22Rv1 (cell line): ENCODE measurements around the gene RFWD3.
A peak's percentile ranks its signal among the peaks of the same experiment; 100 is the strongest.

ENCODE experiments used
- H3K27ac ChIP-seq: fragments of 450-650 bp; 2 replicates; pipeline ENCODE4 v1.5.1; 2017
- ZFX ChIP-seq: fragments of 450-650 bp; IDR thresholded peaks from 2 replicates; pipeline ENCODE4 v1.6.1; 2017; ENCODE audit warnings: antibody characterized with exemption, borderline replicate concordance
- TF ChIP-seq, protein P1 (sequence below): fragments of 450-650 bp; IDR thresholded peaks from 2 replicates; pipeline ENCODE4 v1.5.1; 2017; ENCODE audit warnings: mild to moderate bottlenecking

The RFWD3 gene

DNA sequence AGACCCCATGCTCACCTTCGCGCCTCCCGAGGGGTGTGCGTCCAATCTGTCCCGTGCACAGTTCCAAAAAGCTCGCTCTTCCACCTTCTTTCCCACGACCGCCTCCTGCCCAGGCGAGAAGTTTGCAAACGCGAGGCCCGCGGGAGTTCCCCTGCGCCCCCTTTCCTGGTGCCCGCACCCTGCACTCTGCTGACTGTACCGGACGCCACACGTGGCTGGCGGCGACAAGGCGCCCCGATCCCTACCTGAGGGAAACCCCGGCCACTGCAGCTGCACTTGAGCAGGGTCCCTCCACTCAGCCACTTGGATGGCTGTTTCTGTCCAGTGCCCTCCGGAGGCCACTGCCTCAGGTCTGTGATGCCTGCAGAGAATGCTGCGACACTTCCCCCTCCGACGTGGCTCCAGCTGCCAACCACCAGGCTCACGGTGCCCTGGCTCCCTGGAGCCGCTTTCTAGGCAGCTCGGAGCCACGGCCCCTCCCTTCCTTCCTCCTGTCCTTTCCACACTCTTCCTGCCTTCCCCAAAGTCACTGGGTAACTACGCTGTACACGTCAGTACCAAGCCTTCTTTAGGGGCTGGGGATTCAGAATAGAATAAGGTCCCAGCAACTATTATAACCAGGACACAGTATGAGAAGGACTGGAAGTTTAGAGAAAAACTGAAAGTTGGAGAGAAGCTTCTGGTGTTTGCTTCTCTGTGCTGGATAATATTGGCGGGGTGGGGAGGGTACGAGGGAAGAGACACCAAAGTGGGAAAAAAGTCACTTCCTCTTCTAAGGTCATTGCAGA lies 34.0 kb upstream of the RFWD3 start, which contains the start of gene MLKL:
Gene MLKL (minus strand): TSS at position 425 of the 788 bp plus-strand sequence. CDS start 5,105 bp downstream, outside the sequence.
- peak within 1 kb of the TSS; percentile 33 for H3K27ac ChIP-seq
- TF ChIP-seq ZFX, result no peak
- TF ChIP-seq, protein P1, sequence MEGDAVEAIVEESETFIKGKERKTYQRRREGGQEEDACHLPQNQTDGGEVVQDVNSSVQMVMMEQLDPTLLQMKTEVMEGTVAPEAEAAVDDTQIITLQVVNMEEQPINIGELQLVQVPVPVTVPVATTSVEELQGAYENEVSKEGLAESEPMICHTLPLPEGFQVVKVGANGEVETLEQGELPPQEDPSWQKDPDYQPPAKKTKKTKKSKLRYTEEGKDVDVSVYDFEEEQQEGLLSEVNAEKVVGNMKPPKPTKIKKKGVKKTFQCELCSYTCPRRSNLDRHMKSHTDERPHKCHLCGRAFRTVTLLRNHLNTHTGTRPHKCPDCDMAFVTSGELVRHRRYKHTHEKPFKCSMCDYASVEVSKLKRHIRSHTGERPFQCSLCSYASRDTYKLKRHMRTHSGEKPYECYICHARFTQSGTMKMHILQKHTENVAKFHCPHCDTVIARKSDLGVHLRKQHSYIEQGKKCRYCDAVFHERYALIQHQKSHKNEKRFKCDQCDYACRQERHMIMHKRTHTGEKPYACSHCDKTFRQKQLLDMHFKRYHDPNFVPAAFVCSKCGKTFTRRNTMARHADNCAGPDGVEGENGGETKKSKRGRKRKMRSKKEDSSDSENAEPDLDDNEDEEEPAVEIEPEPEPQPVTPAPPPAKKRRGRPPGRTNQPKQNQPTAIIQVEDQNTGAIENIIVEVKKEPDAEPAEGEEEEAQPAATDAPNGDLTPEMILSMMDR, result no peak; the same call in 1 of the 2 replicates

DNA sequence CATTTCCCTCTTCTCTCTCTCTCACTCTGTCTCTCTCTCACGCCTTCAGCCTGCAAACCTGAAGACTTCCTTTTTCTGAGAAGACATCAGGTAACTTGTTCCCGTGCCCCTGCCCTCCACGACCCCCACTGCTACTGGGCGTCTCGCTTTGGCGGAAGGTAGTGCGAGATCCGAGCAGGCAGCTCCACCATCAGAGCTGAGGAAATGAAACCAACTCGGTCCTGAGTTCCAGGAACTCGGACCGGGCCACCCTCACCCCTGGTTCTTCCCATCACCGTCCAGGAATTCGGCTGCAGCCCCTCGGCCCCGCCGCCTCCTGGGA lies 33.4 kb upstream of the RFWD3 start:
- TF ChIP-seq, protein P1, result no peak; the same call in 1 of the 2 replicates
- no peak for TF ChIP-seq ZFX
- H3K27ac ChIP-seq, result no peak overlapping the region; the same call in 1 of the 2 replicates

DNA sequence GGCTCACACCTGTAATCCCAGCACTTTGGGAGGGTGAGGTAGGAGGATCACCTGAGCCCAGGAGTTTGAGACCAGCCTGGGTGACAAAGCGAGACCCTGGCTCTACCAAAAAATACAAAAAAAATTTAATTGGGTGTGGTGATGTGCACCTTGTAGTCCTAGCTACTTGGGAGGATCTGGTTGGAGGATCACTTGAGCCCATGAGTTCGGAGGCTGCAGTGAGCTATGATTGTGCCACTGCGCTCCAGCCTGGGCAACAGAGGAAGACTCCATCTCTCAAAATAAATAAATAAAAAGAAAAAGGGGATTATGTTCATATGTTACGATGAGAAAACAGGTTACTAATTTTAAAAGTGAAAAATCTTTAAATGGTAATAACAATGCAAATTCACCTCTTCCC lies 33.0 kb upstream of the RFWD3 start:
- no peak overlapping the region for H3K27ac ChIP-seq
- TF ChIP-seq ZFX, result no peak
- TF ChIP-seq, protein P1, result no peak

DNA sequence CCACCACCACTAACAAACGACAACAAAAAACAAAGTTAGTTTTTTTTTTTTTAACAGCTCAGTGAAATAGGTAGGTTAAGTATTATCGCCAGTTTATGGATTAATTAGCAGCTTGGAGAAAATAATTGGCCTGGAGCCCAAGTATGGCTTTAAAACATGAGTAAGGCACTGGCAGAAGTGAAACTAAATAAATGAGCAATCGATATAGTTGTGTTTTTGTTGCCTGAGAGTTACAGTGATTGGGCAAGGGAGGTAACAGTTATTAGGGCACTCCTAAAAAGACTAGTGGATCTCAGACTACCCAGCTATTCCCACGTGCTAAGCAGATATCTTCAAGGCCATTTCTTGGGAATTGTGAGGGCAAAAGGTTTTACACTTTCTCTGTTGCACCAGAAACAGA lies 31.5 kb upstream of the RFWD3 start:
- no peak overlapping the region for H3K27ac ChIP-seq
- TF ChIP-seq ZFX, result no peak

DNA sequence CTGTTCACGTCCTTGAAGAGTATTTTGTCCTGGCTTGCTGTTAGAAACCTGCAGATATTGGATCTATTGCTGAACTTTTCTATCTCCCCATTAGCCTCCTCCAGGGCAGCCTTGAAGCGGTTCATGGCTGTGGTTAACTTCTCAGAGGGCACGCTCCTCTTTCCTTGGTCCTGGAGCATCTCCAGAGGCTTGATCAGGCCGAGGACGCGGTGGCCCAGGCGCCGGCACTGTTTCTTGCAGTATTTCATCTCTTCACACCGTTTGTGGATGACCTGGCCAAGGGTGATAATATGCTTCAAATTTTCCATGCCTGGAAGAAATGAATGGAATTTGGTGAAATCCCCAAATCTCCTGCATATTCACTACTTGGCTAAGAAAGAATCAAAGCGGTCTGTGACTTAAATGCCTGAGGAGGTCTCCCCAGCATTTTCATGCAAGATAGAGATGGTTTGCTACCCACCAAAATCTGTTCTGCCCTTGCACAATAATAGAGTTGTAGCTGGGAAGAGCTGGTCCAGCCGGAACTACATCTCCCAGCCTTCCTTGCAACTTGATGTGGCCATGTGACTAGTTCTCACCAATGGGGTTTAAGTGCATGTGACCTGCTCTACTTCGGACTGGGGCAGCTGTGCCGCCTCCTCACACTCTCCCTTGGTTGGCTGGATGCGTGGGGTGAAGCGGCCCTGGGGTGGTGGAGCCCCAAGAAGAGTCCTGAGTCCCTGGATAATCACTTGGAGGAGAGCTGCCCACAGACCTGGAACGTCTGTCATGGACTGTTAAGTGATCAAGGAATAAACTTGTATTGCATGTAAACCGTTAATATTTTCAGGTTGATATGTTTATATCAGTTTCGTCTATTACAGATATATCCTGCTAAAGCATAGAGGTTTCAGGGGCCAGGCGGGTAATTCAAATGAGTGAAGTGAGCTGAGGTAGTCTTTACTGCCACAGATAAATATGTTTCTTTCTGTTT lies 29.1 kb upstream of the RFWD3 start:
- TF ChIP-seq, protein P1, result no peak
- no peak for TF ChIP-seq ZFX
- H3K27ac ChIP-seq, result no peak overlapping the region

DNA sequence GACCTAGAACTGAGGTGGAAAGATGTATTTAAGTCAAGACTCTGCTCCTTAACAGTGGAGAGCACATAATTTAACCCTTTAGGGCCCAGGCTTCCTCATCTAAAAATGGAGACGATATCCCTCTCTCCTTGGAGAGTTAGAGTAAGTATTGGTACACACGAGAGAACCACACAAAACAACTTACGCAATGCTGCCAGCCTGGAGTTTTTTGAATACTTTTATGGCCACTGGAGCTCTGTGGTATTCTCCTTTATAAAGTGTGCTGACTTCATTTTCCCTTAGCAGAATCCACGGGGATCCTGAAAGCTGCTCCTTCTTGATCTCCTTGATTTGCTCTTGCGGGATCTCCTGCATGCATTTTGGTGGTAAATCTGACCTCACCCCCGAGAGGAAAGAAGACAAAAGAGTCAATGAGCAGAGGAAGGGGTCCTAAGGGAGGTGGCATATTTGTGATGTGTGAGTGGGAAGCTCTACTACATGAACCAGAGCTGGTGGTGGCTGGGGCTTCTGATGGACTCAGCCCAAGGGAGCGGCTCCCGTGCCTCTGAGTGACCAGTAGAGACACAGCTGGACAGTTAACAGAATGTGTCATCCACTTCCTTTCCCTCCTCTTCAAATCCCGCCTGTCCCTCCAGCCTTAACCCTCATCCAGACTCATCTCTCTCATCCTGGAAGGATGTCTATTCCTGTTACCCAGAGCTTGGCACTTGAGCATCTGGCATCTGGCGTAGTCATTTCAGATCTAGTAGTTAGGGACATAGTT lies 24.6 kb upstream of the RFWD3 start:
- H3K27ac ChIP-seq, result no peak overlapping the region

More for the DNA sequence above, 24.6 kb upstream of the RFWD3 start:
- TF ChIP-seq ZFX, result no peak
- TF ChIP-seq, protein P1, result no peak
